PFSK-1 (cell line): ENCODE data around the gene RNF125.

Experiments used
- FOXP2 ChIP-seq: optimal IDR thresholded peaks from 2 replicates; pipeline ENCODE3; 2011; ENCODE audit warnings: borderline replicate concordance, control low read depth, inconsistent platforms; ENCODE audit not compliant: insufficient read depth; ENCODE audit errors: extremely low read length, extremely low read depth
- POLR2AphosphoS5 ChIP-seq: IDR thresholded peaks from 2 replicates; pipeline ENCODE4 v1.6.1; 2012; ENCODE audit warnings: low read depth, mild to moderate bottlenecking, control low read depth, low read length, moderate library complexity

DNA sequence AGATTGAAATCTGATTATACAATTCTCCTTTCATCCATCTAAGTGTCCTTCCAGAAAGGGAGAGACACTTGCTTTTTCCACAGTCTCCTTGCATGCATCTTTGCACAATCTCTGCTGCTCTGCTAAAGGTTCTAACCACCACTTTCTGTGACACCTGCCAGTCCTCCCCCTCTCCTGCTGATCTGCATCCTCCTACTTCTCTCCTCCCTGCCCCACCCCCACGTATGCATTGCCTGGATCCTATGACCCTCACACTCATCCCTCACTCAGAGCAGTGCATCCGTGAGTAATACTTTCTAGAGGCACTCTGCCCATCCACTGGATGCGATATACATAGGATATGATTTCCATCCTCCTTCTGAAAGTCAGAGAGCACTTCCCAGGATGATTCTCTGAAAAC lies 48.0 kb upstream of the RNF125 start:
- TF ChIP-seq FOXP2 (no peak), POLR2AphosphoS5 (no peak)
